Right ventricle myocardium inferior (tissue), 1 donor: ENCODE data around the gene MLIP. TPM values are rescaled to one million over a fixed set of nuclear protein-coding genes. Genes with fewer than 3 reads are reported as not detected.

Experiments
- ATAC-seq: fragments of 200-7000 bp; cut with Tn5 transposase; one replicate; pipeline ENCODE4 v1.9.1; 2020; ENCODE audit warnings: mild to moderate bottlenecking, moderate library complexity
- DNase-seq: peaks from one replicate; pipeline ENCODE4 v3.0.0; 2021; ENCODE audit errors: missing footprints
- intact Hi-C: fragments of 100-400 bp; cut with DNase I; formaldehyde crosslinking; loops from one replicate; pipeline ENCODE4 v1.11.0; 2022
- total RNA-seq: library from RNA; stranded (reverse); fragmentation: NEBNext Ultra II Directional; extraction: Animal tissue kit (Norgen Biotek cat#: 25700); gene quantifications from one replicate; pipeline ENCODE4 v1.2.1, GENCODE V29; 2021
- donor health status: DM: no; HTN: yes; CAD: no; lungs with severe emphysema.

Gene MLIP
- total RNA-seq, 1 donor from 2014 or later, result 407 TPM

- no peak for DNase-seq
- intact Hi-C loops, result no loop called here
- no peak for ATAC-seq
Measured at GRCh38 chr6:54094786-54095185, 16.5 kb upstream of the MLIP start.

- intact Hi-C loops, result no loop called here
- DNase-seq (no peak), ATAC-seq (no peak)
Measured at GRCh38 chr6:54095723-54096122, 15.5 kb upstream of the MLIP start.

- ATAC-seq (no peak), DNase-seq (no peak)
- intact Hi-C loops, result no loop called here
Measured at GRCh38 chr6:54096811-54097210, 14.4 kb upstream of the MLIP start.

GRCh38 chr6:54097753-54098152, 13.5 kb upstream of the MLIP start:
- intact Hi-C loops, result no loop called here
- DNase-seq (no peak), ATAC-seq (no peak)

- ATAC-seq (no peak), DNase-seq (no peak)
- intact Hi-C loops, result no loop called here
Measured at GRCh38 chr6:54098450-54099044, 12.7 kb upstream of the MLIP start.

- no peak for ATAC-seq
Measured at GRCh38 chr6:54099225-54099624, 12.0 kb upstream of the MLIP start.

GRCh38 chr6:54100411-54101006, 10.7 kb upstream of the MLIP start:
- intact Hi-C loops, result no loop called here
- DNase-seq (no peak), ATAC-seq (no peak)

More at GRCh38 chr6:54099225-54099624, 12.0 kb upstream of the MLIP start:
- intact Hi-C loops, result no loop called here
- DNase-seq, result no peak

GRCh38 chr6:54102238-54102637, 9.0 kb upstream of the MLIP start:
- ATAC-seq (no peak), DNase-seq (no peak)
- intact Hi-C loops, result no loop called here

- intact Hi-C loops, result no loop called here
- no peak for ATAC-seq
- no peak for DNase-seq
Measured at GRCh38 chr6:54103497-54103896, 7.7 kb upstream of the MLIP start.

GRCh38 chr6:54106727-54107126, 4.5 kb upstream of the MLIP start:
- intact Hi-C loops, result no loop called here
- ATAC-seq (no peak), DNase-seq (no peak)

- intact Hi-C loops, result no loop called here
- DNase-seq, result no peak
- peak; percentile 18 for ATAC-seq
Measured at GRCh38 chr6:54107470-54108090, 3.7 kb upstream of the MLIP start.

- ATAC-seq (no peak), DNase-seq (no peak)
Measured at GRCh38 chr6:54108271-54108670, 3.0 kb upstream of the MLIP start.

GRCh38 chr6:54109586-54109985, 1.7 kb upstream of the MLIP start:
- DNase-seq (no peak), ATAC-seq (no peak)
- intact Hi-C loops, result no loop called here

More at GRCh38 chr6:54108271-54108670, 3.0 kb upstream of the MLIP start:
- intact Hi-C loops, result no loop called here

GRCh38 chr6:54112151-54112650, 958 bp downstream of the MLIP start:
- DNase-seq (no peak), ATAC-seq (no peak)
- intact Hi-C loops, result no loop called here

GRCh38 chr6:54114991-54115390, 3.7 kb downstream of the MLIP start:
- intact Hi-C loops, result no loop called here
- DNase-seq, result no peak
- no peak for ATAC-seq

- DNase-seq, result no peak
- intact Hi-C loops, result no loop called here
- ATAC-seq, result peak; percentile 58
Measured at GRCh38 chr6:54115966-54116365, 4.7 kb downstream of the MLIP start.

GRCh38 chr6:54118117-54118516, 6.9 kb downstream of the MLIP start:
- no peak for DNase-seq
- intact Hi-C loops, result no loop called here
- ATAC-seq, result peak; percentile 64

GRCh38 chr6:54125493-54125892, 14.2 kb downstream of the MLIP start:
- intact Hi-C loops, result no loop called here
- no peak for ATAC-seq
- DNase-seq, result no peak

GRCh38 chr6:54130179-54130578, 18.9 kb downstream of the MLIP start:
- DNase-seq (no peak), ATAC-seq (no peak)
- intact Hi-C loops, result no loop called here

- DNase-seq, result no peak
Measured at GRCh38 chr6:54132587-54132986, 21.3 kb downstream of the MLIP start.

More at GRCh38 chr6:54132587-54132986, 21.3 kb downstream of the MLIP start:
- no peak for ATAC-seq
- intact Hi-C loops, result no loop called here
